Tibial nerve (tissue), 3 donors: ENCODE data around the gene CYP2U1.

Experiments used
- POLR2A ChIP-seq, 2 donors: fragments of 450-650 bp; IDR thresholded peaks; one replicate each; pipeline ENCODE4 v1.6.1; 2017; ENCODE audit warnings: antibody characterized with exemption in 2 of 2, mild to moderate bottlenecking in 2 of 2, moderate library complexity in 2 of 2
- TF ChIP-seq, protein P1 (sequence below), 5 experiments: fragments of 200-600 bp in 3 of 5; fragments of 450-650 bp in 2 of 5; sonication (generic) in 3 of 5; IDR thresholded peaks; one replicate each; pipeline ENCODE4 v1.5.1; 2016 to 2019; ENCODE audit warnings: antibody characterized with exemption in 5 of 5, mild to moderate bottlenecking in 3 of 5, moderate library complexity in 2 of 5

DNA sequence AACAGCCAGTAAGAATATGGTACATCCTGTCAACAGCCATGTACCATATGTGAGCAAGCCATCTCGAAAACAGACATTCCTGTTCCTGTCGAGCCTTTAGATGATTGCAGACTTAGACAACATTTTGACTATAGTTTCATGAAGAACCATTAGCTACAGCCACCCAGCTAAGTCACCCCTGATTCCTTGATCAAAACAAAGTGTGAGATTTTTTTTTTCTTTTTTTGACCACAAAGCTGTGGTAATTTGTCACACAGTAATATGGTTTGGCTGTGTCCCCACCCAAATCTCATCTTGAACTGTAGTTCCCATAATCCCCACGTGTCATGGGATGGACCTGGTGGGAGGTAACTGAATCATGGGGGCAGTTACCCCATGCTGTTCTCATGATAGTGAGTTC is 43.2 kb downstream of the CYP2U1 start:
- TF ChIP-seq, protein P1, sequence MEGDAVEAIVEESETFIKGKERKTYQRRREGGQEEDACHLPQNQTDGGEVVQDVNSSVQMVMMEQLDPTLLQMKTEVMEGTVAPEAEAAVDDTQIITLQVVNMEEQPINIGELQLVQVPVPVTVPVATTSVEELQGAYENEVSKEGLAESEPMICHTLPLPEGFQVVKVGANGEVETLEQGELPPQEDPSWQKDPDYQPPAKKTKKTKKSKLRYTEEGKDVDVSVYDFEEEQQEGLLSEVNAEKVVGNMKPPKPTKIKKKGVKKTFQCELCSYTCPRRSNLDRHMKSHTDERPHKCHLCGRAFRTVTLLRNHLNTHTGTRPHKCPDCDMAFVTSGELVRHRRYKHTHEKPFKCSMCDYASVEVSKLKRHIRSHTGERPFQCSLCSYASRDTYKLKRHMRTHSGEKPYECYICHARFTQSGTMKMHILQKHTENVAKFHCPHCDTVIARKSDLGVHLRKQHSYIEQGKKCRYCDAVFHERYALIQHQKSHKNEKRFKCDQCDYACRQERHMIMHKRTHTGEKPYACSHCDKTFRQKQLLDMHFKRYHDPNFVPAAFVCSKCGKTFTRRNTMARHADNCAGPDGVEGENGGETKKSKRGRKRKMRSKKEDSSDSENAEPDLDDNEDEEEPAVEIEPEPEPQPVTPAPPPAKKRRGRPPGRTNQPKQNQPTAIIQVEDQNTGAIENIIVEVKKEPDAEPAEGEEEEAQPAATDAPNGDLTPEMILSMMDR (IDR thresholded peaks at IDR 0.05), result no peak
- no peak for TF ChIP-seq POLR2A (IDR thresholded peaks at IDR 0.05)
